NCI-H1092 treated with DMSO at 0.1 percent for 48 hours (cell line): ENCODE data around the gene SNAP47.

Source experiments
- DNase-seq: peaks from one replicate; lab custom pipeline; 2025; lab: John Stamatoyannopoulos, UW

Gene SNAP47

GRCh38 chr1:227798078-227798802 lies 63.0 kb downstream of the SNAP47 start:
- no peak for DNase-seq

GRCh38 chr1:227799756-227800155 lies 64.5 kb downstream of the SNAP47 start:
- no peak for DNase-seq

GRCh38 chr1:227803933-227804332 lies 68.7 kb downstream of the SNAP47 start:
- DNase-seq: no peak

- DNase-seq: no peak
These were observed 70.5 kb downstream of the SNAP47 start for GRCh38 chr1:227805606-227806197.

- no peak for DNase-seq
These were observed 73.3 kb downstream of the SNAP47 start for GRCh38 chr1:227808566-227808965.

- DNase-seq: no peak
These were observed 73.8 kb downstream of the SNAP47 start for GRCh38 chr1:227809026-227809425.

GRCh38 chr1:227813962-227814361 lies 78.7 kb downstream of the SNAP47 start:
- DNase-seq: no peak

GRCh38 chr1:227815468-227816409 lies 80.5 kb downstream of the SNAP47 start, which contains the start of gene PRSS38:
Gene PRSS38, plus strand, starts transcription at chr1:227815675. Its CDS starts 42 bp downstream, at chr1:227815717.
- DNase-seq: no peak

- no peak for DNase-seq
These were observed 81.7 kb downstream of the SNAP47 start for GRCh38 chr1:227816750-227817446.

GRCh38 chr1:227823537-227823936 lies 88.3 kb downstream of the SNAP47 start:
- DNase-seq: no peak

GRCh38 chr1:227824204-227824603 lies 89.0 kb downstream of the SNAP47 start:
- DNase-seq: no peak

- DNase-seq: no peak
These were observed 93.6 kb downstream of the SNAP47 start for GRCh38 chr1:227828786-227829185.
